Endothelial cell of umbilical vein (primary cell): ENCODE measurements around the gene ERG. TPM values are rescaled to one million over a fixed set of nuclear protein-coding genes. Genes with fewer than 3 reads are reported as not detected.
A peak's percentile ranks its signal among the peaks of the same experiment; 100 is the strongest.

Source experiments
- BruUV-seq: library from RNA; stranded (reverse); fragments of 400-500 nt; replicated peaks from 2 replicates; lab custom pipeline; 2021; lab: Mats Ljungman, UMichigan
- CTCF ChIA-PET: fragments of 300-600, 350-600 bp; sonication (Branson Sonifier 250); formaldehyde crosslinking; loops from one replicate; lab custom pipeline; 2021; ENCODE audit warnings: antibody characterized with exemption, inconsistent platforms; lab: Charles Lee
- POLR2A ChIA-PET: fragments of 300-600, 350-600 bp; sonication (Branson Sonifier 250); formaldehyde crosslinking; loops from one replicate; lab custom pipeline; 2021; ENCODE audit warnings: antibody characterized with exemption, inconsistent platforms; lab: Charles Lee
- DNase-seq: peaks from one replicate; pipeline ENCODE4 v3.0.0-alpha.2; 2011; ENCODE audit warnings: low read depth, low spot score
- FAIRE-seq: peaks from 2 replicates; lab custom pipeline; 2011; peaks lifted over from hg19 to GRCh38; lab: Jason Lieb, UNC
- H2AFZ ChIP-seq: 2 replicates; pipeline ENCODE4 v1.6.0; 2012; ENCODE audit warnings: low read depth, low read length, control low read depth, inconsistent platforms
- H3K27ac ChIP-seq: 2 replicates; pipeline ENCODE4 v1.5.1; 2011; ENCODE audit warnings: low read depth, mild to moderate bottlenecking, control low read depth, low read length, moderate library complexity; ENCODE audit not compliant: insufficient read depth
- H3K27me3 ChIP-seq, 2 experiments: 2 replicates each; pipeline versions ENCODE4 v1.6.0 to v1.6.1; 2011; ENCODE audit warnings: low read length in 2 of 2, mixed read lengths in 1 of 2; ENCODE audit not compliant: control insufficient read depth in 2 of 2, insufficient read depth in 2 of 2
- H3K36me3 ChIP-seq, 2 experiments: 2 replicates in 1 of 2; 3 replicates in 1 of 2; pipeline ENCODE4 v1.5.1; 2011; ENCODE audit warnings: low read length in 2 of 2, mild to moderate bottlenecking in 1 of 2, moderate library complexity in 1 of 2; ENCODE audit not compliant: control insufficient read depth in 2 of 2, insufficient read depth in 2 of 2; ENCODE audit errors: extremely low read depth in 1 of 2
- H3K4me1 ChIP-seq: 3 replicates; pipeline ENCODE4 v1.5.1; 2011; ENCODE audit warnings: mild to moderate bottlenecking, low read length; ENCODE audit not compliant: control insufficient read depth, insufficient read depth; ENCODE audit errors: extremely low read depth
- H3K4me2 ChIP-seq: 2 replicates; pipeline ENCODE4 v1.6.1; 2011; ENCODE audit warnings: low read length, control low read depth, mixed read lengths; ENCODE audit not compliant: insufficient read depth
- H3K4me3 ChIP-seq, 3 experiments: fragments of 200-600 bp in 1 of 3; sonication (generic), shearing (Covaris generic) in 1 of 3; replicated peaks in 1 of 3; 2 replicates each; pipeline ENCODE4 v1.5.1; 2011 to 2016; ENCODE audit warnings: control low read depth in 3 of 3, low read length in 3 of 3, mild to moderate bottlenecking in 2 of 3, inconsistent platforms in 1 of 3, low read depth in 1 of 3, moderate library complexity in 1 of 3; ENCODE audit not compliant: insufficient read depth in 1 of 3
- H3K79me2 ChIP-seq: 2 replicates; pipeline ENCODE4 v1.6.0; 2012; ENCODE audit warnings: low read length, inconsistent platforms; ENCODE audit not compliant: control insufficient read depth, insufficient read depth
- H3K9ac ChIP-seq: replicated peaks from 2 replicates; pipeline ENCODE3; 2011; ENCODE audit warnings: low read length, control low read depth; ENCODE audit not compliant: insufficient read depth; ENCODE audit errors: extremely low read depth
- H3K9me1 ChIP-seq: replicated peaks from 3 replicates; pipeline ENCODE4 v1.6.0; 2011; ENCODE audit warnings: mild to moderate bottlenecking, low read length; ENCODE audit not compliant: control insufficient read depth, insufficient read depth; ENCODE audit errors: extremely low read depth
- H3K9me3 ChIP-seq: replicated peaks from 2 replicates; pipeline ENCODE4 v1.5.1; 2012; ENCODE audit warnings: low read length, inconsistent platforms; ENCODE audit not compliant: control insufficient read depth, insufficient read depth
- H4K20me1 ChIP-seq: replicated peaks from 2 replicates; pipeline ENCODE3; 2011; ENCODE audit warnings: mild to moderate bottlenecking, low read length; ENCODE audit not compliant: control insufficient read depth, insufficient read depth; ENCODE audit errors: extremely low read depth
- EZH2 ChIP-seq: IDR thresholded peaks from 2 replicates; pipeline ENCODE4 v1.6.1; 2012; ENCODE audit warnings: borderline replicate concordance, low read depth, mild to moderate bottlenecking, moderate library complexity, low read length, inconsistent platforms; ENCODE audit not compliant: severe bottlenecking
- FOS ChIP-seq: IDR thresholded peaks from 2 replicates; pipeline ENCODE4 v1.6.1; 2011; ENCODE audit warnings: mild to moderate bottlenecking, low read length, moderate library complexity, borderline replicate concordance; ENCODE audit not compliant: insufficient read depth
- GATA2 ChIP-seq: IDR thresholded peaks from 2 replicates; pipeline ENCODE4 v1.7.0; 2011; ENCODE audit warnings: low read depth, mild to moderate bottlenecking, moderate library complexity, mixed read lengths, low read length; ENCODE audit not compliant: insufficient read length, insufficient read depth
- JUN ChIP-seq: IDR thresholded peaks from 2 replicates; pipeline ENCODE4 v1.6.1; 2011; ENCODE audit warnings: borderline replicate concordance, low read depth; ENCODE audit not compliant: insufficient read length, insufficient read depth
- MYC ChIP-seq: IDR thresholded peaks from one replicate; pipeline ENCODE4 v1.6.1; 2011; ENCODE audit warnings: mild to moderate bottlenecking, low read depth, low read length
- POLR2A ChIP-seq: IDR thresholded peaks from 2 replicates; pipeline ENCODE4 v1.6.1; 2012; ENCODE audit warnings: low read depth, mild to moderate bottlenecking, control low read depth, low read length
- POLR2AphosphoS5 ChIP-seq: IDR thresholded peaks from 2 replicates; pipeline ENCODE4 v1.6.1; 2012; ENCODE audit warnings: low read depth, mild to moderate bottlenecking, control low read depth, low read length, moderate library complexity; ENCODE audit not compliant: insufficient read depth
- dilution Hi-C: fragments of 300-500 bp; cut with MboI; formaldehyde crosslinking; loops from one replicate; pipeline ENCODE4 v1.15.0; 2019; ENCODE audit warnings: low sequenced_read_pairs; ENCODE audit not compliant: extremely low pct_ligation_motif_present
- intact Hi-C: fragments of 100-400 bp; cut with micrococcal nuclease; formaldehyde crosslinking; loops from one replicate; pipeline ENCODE4 v1.10.0; 2022
- polyA plus RNA-seq, 4 experiments: library from polyadenylated mRNA; depleted of rRNA in 3 of 4; stranded (reverse) in 3 of 4; unstranded in 1 of 4; fragments of >200 nt; gene quantifications; 2 replicates each; pipeline versions ENCODE4 v1.2.1 to v1.2.3, GENCODE V29; 2011 to 2012; ENCODE audit warnings: missing spikeins in 1 of 4
- total RNA-seq: library from RNA; stranded (reverse); gene quantifications from 2 replicates; pipeline ENCODE4 v1.2.3, GENCODE V29; 2021
- TF ChIP-seq, protein P1 (sequence below): IDR thresholded peaks from 2 replicates; pipeline ENCODE4 v1.6.1; 2011; ENCODE audit not compliant: insufficient read depth, insufficient read length
- TF ChIP-seq, protein P2 (sequence below), 2 donors: IDR thresholded peaks; 1 replicate in 1 of 2; 2 replicates in 1 of 2; pipeline ENCODE4 v1.5.1; 2011; ENCODE audit warnings: low read length in 2 of 2, mild to moderate bottlenecking in 2 of 2, moderate library complexity in 2 of 2, control low read depth in 1 of 2, inconsistent platforms in 1 of 2, low read depth in 1 of 2; ENCODE audit not compliant: insufficient read depth in 1 of 2; ENCODE audit errors: extremely low read depth in 1 of 2

ERG gene
- total and polyA plus RNA-seq, 2 donors (not counting 3 experiments of a cell fraction or from before 2014, with no cell fraction given), result 173 to 210 TPM

DNA sequence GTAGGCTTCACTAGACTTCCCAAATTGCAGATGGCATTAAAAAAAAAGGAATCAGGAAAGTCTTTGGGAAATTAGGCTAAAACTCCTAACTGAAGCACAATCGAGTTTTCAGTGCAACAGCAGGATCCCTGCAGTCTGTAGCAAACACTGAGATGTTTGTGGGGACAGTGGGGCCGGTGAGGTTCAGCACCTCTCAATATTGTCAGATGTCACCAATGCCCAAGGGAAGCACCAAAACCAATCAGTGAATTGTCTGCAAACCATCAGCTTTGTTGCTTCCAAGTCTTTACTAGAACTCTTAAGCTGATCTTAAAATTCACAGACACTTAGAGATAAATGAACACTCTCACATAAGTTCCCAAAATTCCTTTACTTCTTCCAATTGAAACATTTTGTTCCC is 2.6 kb downstream of the ERG start:
- POLR2A ChIA-PET, result no interaction called here
- no peak for TF ChIP-seq FOS
- no peak for TF ChIP-seq POLR2AphosphoS5
- no peak for TF ChIP-seq EZH2
- TF ChIP-seq, protein P1, sequence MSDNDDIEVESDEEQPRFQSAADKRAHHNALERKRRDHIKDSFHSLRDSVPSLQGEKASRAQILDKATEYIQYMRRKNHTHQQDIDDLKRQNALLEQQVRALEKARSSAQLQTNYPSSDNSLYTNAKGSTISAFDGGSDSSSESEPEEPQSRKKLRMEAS, result no peak
- TF ChIP-seq GATA2, result no peak
- TF ChIP-seq MYC, result no peak
- TF ChIP-seq JUN, result no peak
- no peak for TF ChIP-seq POLR2A
- TF ChIP-seq, protein P2, sequence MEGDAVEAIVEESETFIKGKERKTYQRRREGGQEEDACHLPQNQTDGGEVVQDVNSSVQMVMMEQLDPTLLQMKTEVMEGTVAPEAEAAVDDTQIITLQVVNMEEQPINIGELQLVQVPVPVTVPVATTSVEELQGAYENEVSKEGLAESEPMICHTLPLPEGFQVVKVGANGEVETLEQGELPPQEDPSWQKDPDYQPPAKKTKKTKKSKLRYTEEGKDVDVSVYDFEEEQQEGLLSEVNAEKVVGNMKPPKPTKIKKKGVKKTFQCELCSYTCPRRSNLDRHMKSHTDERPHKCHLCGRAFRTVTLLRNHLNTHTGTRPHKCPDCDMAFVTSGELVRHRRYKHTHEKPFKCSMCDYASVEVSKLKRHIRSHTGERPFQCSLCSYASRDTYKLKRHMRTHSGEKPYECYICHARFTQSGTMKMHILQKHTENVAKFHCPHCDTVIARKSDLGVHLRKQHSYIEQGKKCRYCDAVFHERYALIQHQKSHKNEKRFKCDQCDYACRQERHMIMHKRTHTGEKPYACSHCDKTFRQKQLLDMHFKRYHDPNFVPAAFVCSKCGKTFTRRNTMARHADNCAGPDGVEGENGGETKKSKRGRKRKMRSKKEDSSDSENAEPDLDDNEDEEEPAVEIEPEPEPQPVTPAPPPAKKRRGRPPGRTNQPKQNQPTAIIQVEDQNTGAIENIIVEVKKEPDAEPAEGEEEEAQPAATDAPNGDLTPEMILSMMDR (IDR thresholded peaks at IDR 0.05; ENCODE audit: extremely low read depth in 1 of 2, insufficient read depth in 1 of 2, low read depth in 1 of 2, low read length in 2 of 2), result no peak
- dilution Hi-C loops, result no loop called here
- peaks cover 63% of the 10 kb centered on the region for H3K4me1 ChIP-seq
- peak overlapping the region; percentile 84 to 100 (median 99) for H3K4me3 ChIP-seq
- no peak overlapping the region for H2AFZ ChIP-seq
- no TSS peak for BruUV-seq
- H3K9ac ChIP-seq, result peak overlapping the region; percentile 100
- H4K20me1 ChIP-seq, result no peaks in the 10 kb centered on the region
- H3K27ac ChIP-seq, result peak overlapping the region; percentile 100
- DNase-seq (peak; percentile 52), FAIRE-seq (no peak)
- CTCF ChIA-PET, result interaction anchor here (0.8 to 1.1 kb wide), 3 partner anchors 48 to 106 kb away, joined by 3 to 4 read pairs (median 3); no protein-coding TSS in a partner anchor
- peak overlapping the region; percentile 95 for H3K4me2 ChIP-seq
- H3K9me1 ChIP-seq, result no peaks in the 10 kb centered on the region
- H3K27me3 ChIP-seq, result no peaks in the 10 kb centered on the region
- intact Hi-C loops, result loop anchor here (5.0 kb wide), 1 partner anchor 323 kb away; no protein-coding TSS in a partner anchor
- peaks cover 76% of the 10 kb centered on the region for H3K79me2 ChIP-seq
- peaks cover 0 to 6% of the 10 kb centered on the region in 2 experiments for H3K36me3 ChIP-seq
- H3K9me3 ChIP-seq, result no peaks in the 10 kb centered on the region
